ENCODE measurements around the gene DNAH3. TPM values are rescaled to one million over a fixed set of nuclear protein-coding genes. Genes with fewer than 3 reads are reported as not detected.

DNAH3 gene
- total RNA-seq, 1 experiment from 2014 or later = 0.15 TPM

- ChIA-PET POLR2A (no interaction called here), RAD21 (ENCODE audit: low non-redundant PET in 1 of 2, low total read pairs in 2 of 2, uncharacterized antibody in 2 of 2, unreplicated experiment in 2 of 2) (no interaction called here), CTCF (no interaction called here)
- intact Hi-C loops (cut with micrococcal nuclease) = no loop called here
- Histone ChIP-seq H3K4me2 (ENCODE audit: low read length) (no peak overlapping the region), H3K79me2 (ENCODE audit: insufficient read depth, low read length) (no peaks in the 10 kb centered on the region), H4K20me1 (ENCODE audit: insufficient read depth) (no peaks in the 10 kb centered on the region), H3K4me1 (ENCODE audit: control insufficient read depth in 1 of 2, insufficient read depth in 2 of 2, low read length in 2 of 2) (no peaks in the 10 kb centered on the region), H3K4me3 (replicated peaks in 1 of 2; ENCODE audit: low read depth in 1 of 2, low read length in 2 of 2) (no peak overlapping the region), H3K9me3 (ENCODE audit: control insufficient read depth in 1 of 2, insufficient read depth in 1 of 2, low read depth in 1 of 2, low read length in 2 of 2) (no peaks in the 10 kb centered on the region), H3K36me3 (ENCODE audit: control insufficient read depth in 1 of 2, insufficient read depth in 2 of 2, low read length in 2 of 2) (no peaks in the 10 kb centered on the region), H3K27me3 (ENCODE audit: insufficient read depth, low read length) (no peaks in the 10 kb centered on the region), H2AFZ (ENCODE audit: low read depth, low read length, poor library complexity, severe bottlenecking) (no peak overlapping the region), H3K27ac (ENCODE audit: low read depth, low read length) (no peak overlapping the region), H3K9me2 (ENCODE audit: insufficient read depth) (no peaks in the 10 kb centered on the region), H3K9ac (ENCODE audit: low read length) (no peak overlapping the region)
- no peak for ATAC-seq
- TF ChIP-seq YY1 (IDR thresholded peaks at IDR 0.05; ENCODE audit: extremely low read depth, insufficient replicate concordance, low read depth, low read length) = no peak
- no peak for TF ChIP-seq SIN3A (IDR thresholded peaks at IDR 0.05; ENCODE audit: low read depth)
- no peak for TF ChIP-seq POLR2A (IDR thresholded peaks at IDR 0.05; ENCODE audit: borderline replicate concordance, extremely low read depth, insufficient read depth, insufficient read length)
- no peak for TF ChIP-seq ELF1 (IDR thresholded peaks at IDR 0.05; ENCODE audit: borderline replicate concordance, low read depth)
- TF ChIP-seq EGR1 (IDR thresholded peaks at IDR 0.05; ENCODE audit: low read depth) = no peak
- TF ChIP-seq SP1 (IDR thresholded peaks at IDR 0.05; ENCODE audit: low read depth) = no peak
- TF ChIP-seq EZH2phosphoT487 (IDR thresholded peaks at IDR 0.05; ENCODE audit: borderline replicate concordance) = no peak
- TF ChIP-seq TCF7L2 (IDR thresholded peaks at IDR 0.05; ENCODE audit: borderline replicate concordance, extremely low read depth, insufficient read depth, insufficient read length) = no peak
- TF ChIP-seq REST (IDR thresholded peaks at IDR 0.05; ENCODE audit: low read depth) = no peak
- TF ChIP-seq FOSL1 (IDR thresholded peaks at IDR 0.05; ENCODE audit: low read depth) = no peak
- no peak for TF ChIP-seq JUND (IDR thresholded peaks at IDR 0.05)
- no peak for TF ChIP-seq ZBTB33 (IDR thresholded peaks at IDR 0.05; ENCODE audit: extremely low read depth, insufficient replicate concordance, low read length)
- TF ChIP-seq ZNF274 (IDR thresholded peaks at IDR 0.05; ENCODE audit: low read depth, low read length) = no peak
- TF ChIP-seq SRF (IDR thresholded peaks at IDR 0.05; ENCODE audit: low read depth) = no peak
- no peak for TF ChIP-seq RAD21 (IDR thresholded peaks at IDR 0.05; ENCODE audit: low read depth)
- no TSS peak for BruUV-seq (replicated peaks)
- DNase-seq (ENCODE audit: low read depth, low spot score) = no peak
Measured at GRCh38 chr16:21037736-21038135, 112.9 kb downstream of the DNAH3 start.
